ENCODE data around the gene MFAP3L. TPM values are rescaled to one million over a fixed set of nuclear protein-coding genes. Genes with fewer than 3 reads are reported as not detected.

Gene MFAP3L
- polyA plus RNA-seq, 1 donor from 2014 or later: 4.0 TPM

GRCh38 chr4:169955521-169955920, 70.7 kb downstream of the MFAP3L start:
- Histone ChIP-seq H4K20me1 (ENCODE audit: insufficient read depth) (no peaks in the 10 kb centered on the region), H3F3A (ENCODE audit: insufficient read depth, low read length, poor library complexity, severe bottlenecking) (no peaks in the 10 kb centered on the region), H3K4me3 (ENCODE audit: low read length) (no peak overlapping the region), H3K27ac (ENCODE audit: low read length) (no peak overlapping the region), H3K9me2 (ENCODE audit: insufficient read depth, low read length) (no peaks in the 10 kb centered on the region), H3K79me2 (replicated peaks; ENCODE audit: insufficient read depth, low read length) (no peaks in the 10 kb centered on the region), H3K36me3 (ENCODE audit: insufficient read depth, low read length) (no peaks in the 10 kb centered on the region), H3K9ac (ENCODE audit: low read length) (no peak overlapping the region), H3K27me3 (ENCODE audit: insufficient read depth, low read depth, low read length) (no peaks in the 10 kb centered on the region), H2AFZ (ENCODE audit: low read depth, low read length) (no peak overlapping the region), H3K4me2 (ENCODE audit: low read length) (no peak overlapping the region), H3K9me3 (ENCODE audit: low read length) (no peaks in the 10 kb centered on the region)
- no peak for TF ChIP-seq REST (IDR thresholded peaks at IDR 0.05; ENCODE audit: borderline replicate concordance)

GRCh38 chr4:169952236-169953002, 73.8 kb downstream of the MFAP3L start:
- Histone ChIP-seq H3K9me3 (ENCODE audit: low read length) (no peaks in the 10 kb centered on the region), H3K27ac (ENCODE audit: low read length) (no peak overlapping the region), H3K79me2 (replicated peaks; ENCODE audit: insufficient read depth, low read length) (no peaks in the 10 kb centered on the region), H3K4me2 (ENCODE audit: low read length) (no peak overlapping the region), H2AFZ (ENCODE audit: low read depth, low read length) (no peak overlapping the region), H3K27me3 (ENCODE audit: insufficient read depth, low read depth, low read length) (no peaks in the 10 kb centered on the region), H4K20me1 (ENCODE audit: insufficient read depth) (no peaks in the 10 kb centered on the region), H3K9ac (ENCODE audit: low read length) (no peak overlapping the region), H3K9me2 (ENCODE audit: insufficient read depth, low read length) (no peaks in the 10 kb centered on the region), H3F3A (ENCODE audit: insufficient read depth, low read length, poor library complexity, severe bottlenecking) (no peaks in the 10 kb centered on the region), H3K36me3 (ENCODE audit: insufficient read depth, low read length) (no peaks in the 10 kb centered on the region), H3K4me3 (ENCODE audit: low read length) (no peak overlapping the region)
- TF ChIP-seq REST (IDR thresholded peaks at IDR 0.05; ENCODE audit: borderline replicate concordance) (no peak), SMC3 (conservative IDR thresholded peaks at IDR 0.05; ENCODE audit: poor library complexity) (no peak), TAF1 (IDR thresholded peaks at IDR 0.05; ENCODE audit: low read depth) (no peak), CTCF (IDR thresholded peaks at IDR 0.05; ENCODE audit: poor library complexity, severe bottlenecking) (no peak)

Measured in neural cell (in vitro differentiated cells).